H1 (cell line): ENCODE results near the gene CEBPZ. TPM values are rescaled to one million over a fixed set of nuclear protein-coding genes. Genes with fewer than 3 reads are reported as not detected.

Source experiments
- CTCF ChIA-PET: fragments of 300-600 bp; sonication (Branson Sonifier 250); formaldehyde crosslinking; loops from one replicate; lab custom pipeline; 2021; ENCODE audit not compliant: partially characterized antibody; lab: Charles Lee
- POLR2A ChIA-PET: fragments of 300-600 bp; sonication (Branson Sonifier 250); formaldehyde crosslinking; loops from one replicate; lab custom pipeline; 2021; ENCODE audit warnings: inconsistent platforms; ENCODE audit not compliant: partially characterized antibody; lab: Charles Lee
- DNase-seq, 2 experiments: peaks; one replicate each; pipeline versions ENCODE4 v3.0.0 to v3.0.0-alpha.2; 2010 to 2022; ENCODE audit warnings: low spot score in 2 of 2, low read depth in 1 of 2, mixed read lengths in 1 of 2
- FAIRE-seq: peaks from 2 replicates; lab custom pipeline; 2011; peaks lifted over from hg19 to GRCh38; lab: Jason Lieb, UNC
- H2AFZ ChIP-seq: 2 replicates; pipeline ENCODE4 v1.8.1; 2012; ENCODE audit warnings: low read length, inconsistent platforms
- H2AK5ac ChIP-seq: 2 replicates; pipeline ENCODE4 v1.6.1; 2013; ENCODE audit warnings: low read depth, low read length
- H2BK120ac ChIP-seq: replicated peaks from 2 replicates; pipeline ENCODE3; 2013; ENCODE audit warnings: low read depth, low read length, inconsistent platforms
- H2BK12ac ChIP-seq: 2 replicates; pipeline ENCODE4 v1.6.1; 2013; ENCODE audit warnings: low read depth, low read length
- H2BK15ac ChIP-seq: 2 replicates; pipeline ENCODE4 v1.6.1; 2013; ENCODE audit warnings: low read length
- H2BK20ac ChIP-seq: 2 replicates; pipeline ENCODE4 v1.6.1; 2013; ENCODE audit warnings: low read length
- H2BK5ac ChIP-seq: 2 replicates; pipeline ENCODE4 v1.6.1; 2013; ENCODE audit warnings: low read depth, low read length
- H3K14ac ChIP-seq: 2 replicates; pipeline ENCODE4 v1.6.1; 2013; ENCODE audit warnings: inconsistent platforms; ENCODE audit not compliant: insufficient read length
- H3K18ac ChIP-seq: 2 replicates; pipeline ENCODE4 v1.6.1; 2013; ENCODE audit warnings: low read length; ENCODE audit errors: extremely low read depth
- H3K23ac ChIP-seq: 2 replicates; pipeline ENCODE4 v1.6.1; 2013; ENCODE audit warnings: inconsistent platforms; ENCODE audit not compliant: insufficient read length
- H3K23me2 ChIP-seq: 2 replicates; pipeline ENCODE4 v1.6.1; 2013; ENCODE audit warnings: low read depth, low read length
- H3K27ac ChIP-seq: 2 replicates; pipeline ENCODE4 v1.6.1; 2011; ENCODE audit warnings: low read depth, low read length, inconsistent platforms
- H3K27me3 ChIP-seq, 4 experiments: replicated peaks in 1 of 4; 1 replicate in 1 of 4; 2 replicates in 3 of 4; pipeline versions ENCODE4 v1.6.1 to v1.8.1; 2011 to 2013; ENCODE audit warnings: low read length in 3 of 4, mild to moderate bottlenecking in 3 of 4, inconsistent platforms in 2 of 4, mixed read lengths in 2 of 4, moderate library complexity in 1 of 4; ENCODE audit not compliant: control insufficient read depth in 3 of 4, insufficient read depth in 3 of 4; ENCODE audit errors: extremely low read depth in 1 of 4
- H3K36me3 ChIP-seq, 4 experiments: 2 replicates each; pipeline versions ENCODE4 v1.6.1 to v1.8.1; 2011 to 2013; ENCODE audit warnings: mild to moderate bottlenecking in 4 of 4, low read length in 3 of 4, moderate library complexity in 2 of 4, control low read depth in 1 of 4, inconsistent platforms in 1 of 4; ENCODE audit not compliant: insufficient read depth in 4 of 4, control insufficient read depth in 2 of 4
- H3K4ac ChIP-seq: replicated peaks from 2 replicates; pipeline ENCODE3; 2013; ENCODE audit warnings: low read length, low read depth, mixed read lengths, inconsistent platforms; ENCODE audit not compliant: insufficient read length
- H3K4me1 ChIP-seq, 4 experiments: replicated peaks in 1 of 4; 1 replicate in 1 of 4; 2 replicates in 3 of 4; pipeline versions ENCODE4 v1.6.1 to v1.8.1; 2011 to 2013; ENCODE audit warnings: low read length in 3 of 4, inconsistent platforms in 2 of 4, mixed read lengths in 1 of 4; ENCODE audit not compliant: insufficient read depth in 4 of 4, control insufficient read depth in 3 of 4
- H3K4me2 ChIP-seq, 2 experiments: 2 replicates each; pipeline versions ENCODE4 v1.6.1 to v1.8.1; 2011 to 2013; ENCODE audit warnings: low read depth in 2 of 2, low read length in 2 of 2, control low read depth in 1 of 2, inconsistent platforms in 1 of 2, mild to moderate bottlenecking in 1 of 2; ENCODE audit not compliant: insufficient read depth in 1 of 2
- H3K4me3 ChIP-seq, 4 experiments: fragments of 200-600, 300-600 bp in 1 of 4; sonication (generic), shearing (Covaris generic), sonication (Bioruptor Twin) in 1 of 4; 2 replicates each; pipeline versions ENCODE4 v1.5.1 to v1.8.1; 2011 to 2016; ENCODE audit warnings: low read length in 4 of 4, low read depth in 3 of 4, control low read depth in 2 of 4, inconsistent platforms in 2 of 4, mild to moderate bottlenecking in 2 of 4, mixed read lengths in 1 of 4, moderate library complexity in 1 of 4; ENCODE audit not compliant: insufficient read depth in 2 of 4; ENCODE audit errors: extremely low read depth in 1 of 4
- H3K56ac ChIP-seq: replicated peaks from 2 replicates; pipeline ENCODE3; 2013; ENCODE audit warnings: low read depth, mild to moderate bottlenecking, mixed read lengths, low read length, inconsistent platforms; ENCODE audit not compliant: insufficient read length
- H3K79me1 ChIP-seq: 2 replicates; pipeline ENCODE4 v1.6.1; 2013; ENCODE audit warnings: low read depth, low read length, control low read depth
- H3K79me2 ChIP-seq, 2 experiments: 2 replicates each; pipeline versions ENCODE4 v1.6.1 to v1.8.1; 2012 to 2013; ENCODE audit warnings: low read length in 2 of 2, mild to moderate bottlenecking in 2 of 2, inconsistent platforms in 1 of 2; ENCODE audit not compliant: insufficient read depth in 2 of 2, control insufficient read depth in 1 of 2
- H3K9ac ChIP-seq, 4 experiments: replicated peaks in 1 of 4; 1 replicate in 1 of 4; 2 replicates in 3 of 4; pipeline versions ENCODE4 v1.6.1 to v1.8.1; 2011 to 2013; ENCODE audit warnings: low read depth in 3 of 4, low read length in 3 of 4, control low read depth in 2 of 4, mild to moderate bottlenecking in 2 of 4, moderate library complexity in 2 of 4, inconsistent platforms in 1 of 4; ENCODE audit errors: extremely low read depth in 1 of 4
- H3K9me3 ChIP-seq, 2 experiments: 2 replicates each; pipeline versions ENCODE4 v1.6.1 to v1.8.1; 2012 to 2013; ENCODE audit warnings: mild to moderate bottlenecking in 2 of 2, moderate library complexity in 2 of 2, control low read depth in 1 of 2, inconsistent platforms in 1 of 2, low read depth in 1 of 2, low read length in 1 of 2, mixed read lengths in 1 of 2; ENCODE audit not compliant: insufficient read depth in 2 of 2
- H4K20me1 ChIP-seq, 2 experiments: replicated peaks in 1 of 2; 2 replicates each; pipeline versions ENCODE3 to v1.8.1; 2011 to 2013; ENCODE audit warnings: inconsistent platforms in 2 of 2, low read length in 2 of 2, mild to moderate bottlenecking in 1 of 2; ENCODE audit not compliant: insufficient read depth in 2 of 2, control insufficient read depth in 1 of 2
- H4K5ac ChIP-seq: 2 replicates; pipeline ENCODE4 v1.6.1; 2013; ENCODE audit warnings: low read length, low read depth, mixed read lengths, inconsistent platforms; ENCODE audit not compliant: insufficient read length
- H4K8ac ChIP-seq: 2 replicates; pipeline ENCODE4 v1.8.0; 2013; ENCODE audit warnings: mild to moderate bottlenecking, moderate library complexity, low read length, inconsistent platforms; ENCODE audit not compliant: insufficient read depth; ENCODE audit errors: extremely low read depth
- H4K91ac ChIP-seq: replicated peaks from 2 replicates; pipeline ENCODE3; 2013; ENCODE audit warnings: low read length, mixed read lengths, inconsistent platforms; ENCODE audit not compliant: insufficient read length
- BCL11A ChIP-seq, 2 experiments: IDR thresholded peaks; one replicate each; pipeline ENCODE4 v1.6.1; 2011; ENCODE audit warnings: low read depth in 2 of 2, low read length in 2 of 2, mild to moderate bottlenecking in 2 of 2
- BRCA1 ChIP-seq: IDR thresholded peaks from 2 replicates; pipeline ENCODE4 v1.6.1; 2012; ENCODE audit warnings: low read depth, low read length, improper control_type of control experiment
- CBX5 ChIP-seq: fragments of 300-800, 300-1000 bp; sonication (generic); IDR thresholded peaks from 2 replicates; pipeline ENCODE4 v1.7.1; 2016; ENCODE audit warnings: antibody characterized with exemption, low read length, low read depth
- CBX8 ChIP-seq: fragments of 300-800, 300-1000 bp; sonication (generic); IDR thresholded peaks from 2 replicates; pipeline ENCODE4 v1.7.1; 2016; ENCODE audit warnings: low read depth, low read length, borderline replicate concordance
- CHD2 ChIP-seq: IDR thresholded peaks from 2 replicates; pipeline ENCODE4 v1.6.1; 2012; ENCODE audit warnings: low read length, improper control_type of control experiment
- CTBP2 ChIP-seq: IDR thresholded peaks from 2 replicates; pipeline ENCODE4 v1.7.0; 2011; ENCODE audit warnings: borderline replicate concordance, mild to moderate bottlenecking, moderate library complexity, mixed read lengths, low read length; ENCODE audit not compliant: insufficient read depth, insufficient read length
- JUND ChIP-seq: IDR thresholded peaks from 2 replicates; pipeline ENCODE4 v1.6.1; 2011; ENCODE audit warnings: mild to moderate bottlenecking, improper control_type of control experiment, low read length
- KDM1A ChIP-seq: fragments of 200-600, 300-600 bp; sonication (generic); IDR thresholded peaks from 2 replicates; pipeline ENCODE4 v1.7.1; 2016; ENCODE audit warnings: mild to moderate bottlenecking, low read length, borderline replicate concordance
- KDM4A ChIP-seq: IDR thresholded peaks from one replicate; pipeline ENCODE4 v1.7.1; 2012; ENCODE audit warnings: low read depth, mild to moderate bottlenecking, moderate library complexity, low read length, inconsistent platforms; ENCODE audit not compliant: severe bottlenecking
- MAX ChIP-seq: IDR thresholded peaks from 2 replicates; pipeline ENCODE4 v1.6.1; 2012; ENCODE audit warnings: inconsistent platforms
- RBBP5 ChIP-seq: IDR thresholded peaks from 2 replicates; pipeline ENCODE4 v1.7.1; 2012; ENCODE audit warnings: low read depth, mild to moderate bottlenecking, inconsistent platforms, low read length, moderate library complexity, borderline replicate concordance
- TCF12 ChIP-seq: IDR thresholded peaks from 2 replicates; pipeline ENCODE4 v1.6.1; 2011; ENCODE audit warnings: low read depth, mild to moderate bottlenecking, low read length
- WGBS, 2 experiments: shearing (Covaris generic) in 1 of 2; methylation state at CpG; one replicate each; pipeline versions ENCODE4 v1.1.6 to v1.1.7; 2013 to 2015; ENCODE audit warnings: low lambda C conversion rate in 2 of 2, mixed read lengths in 2 of 2, inconsistent platforms in 1 of 2, low coverage in 1 of 2, missing lambda C conversion rate in 1 of 2; ENCODE audit not compliant: insufficient replicate concordance in 2 of 2, insufficient coverage in 1 of 2, insufficient read length in 1 of 2; ENCODE audit errors: extremely low coverage in 1 of 2, missing lambda C conversion rate in 1 of 2; 5-methylcytosine and 5-hydroxymethylcytosine counted together
- polyA plus RNA-seq, 7 experiments: library from polyadenylated mRNA; depleted of rRNA in 3 of 7; stranded (reverse) in 5 of 7; unstranded in 2 of 7; fragments of >200 nt in 5 of 7; fragments of 200-250 nt in 2 of 7; gene quantifications; 1 replicate in 5 of 7; 2 replicates in 1 of 7; 4 replicates in 1 of 7; pipeline versions ENCODE4 v1.2.1 to v1.2.3, GENCODE V29; 2011 to 2013; ENCODE audit warnings: missing spikeins in 2 of 7, mixed read lengths in 2 of 7
- total RNA-seq: library from RNA; stranded (reverse); fragmentation: NEBNext Ultra II Directional; extraction: Animal tissue kit (Norgen Biotek cat#: 25700); gene quantifications from 2 replicates; pipeline ENCODE4 v1.2.1, GENCODE V29; 2021
- TF ChIP-seq, protein P1 (sequence below): IDR thresholded peaks from 2 replicates; pipeline ENCODE4 v1.6.1; 2012; ENCODE audit warnings: inconsistent platforms

The CEBPZ gene
- total and polyA plus RNA-seq, 2 of the 8 experiments (the other 6 are each of a cell fraction or from before 2014, with no cell fraction given) = 19.1 to 201 TPM

DNA sequence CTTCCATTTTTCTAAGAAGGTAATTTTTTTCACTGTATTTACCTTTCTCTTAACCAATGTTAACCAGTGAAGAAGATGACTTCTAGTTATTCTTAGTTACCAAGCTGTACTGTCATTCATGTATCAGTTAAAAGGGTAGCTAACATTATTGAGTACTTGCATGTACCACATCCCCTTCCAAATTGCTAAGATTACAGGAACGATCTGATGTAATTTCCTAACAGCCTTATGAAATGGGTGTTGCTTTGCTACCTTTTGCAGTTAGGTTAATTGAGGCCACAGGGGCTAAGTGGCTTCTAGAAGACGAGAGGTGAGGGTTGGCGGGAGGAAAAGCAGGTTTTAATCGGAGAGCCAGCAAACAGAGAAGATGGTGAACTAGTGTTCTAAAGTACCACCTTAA lies 41.1 kb downstream of the CEBPZ start:
- no peaks in the 10 kb centered on the region for H3K36me3 ChIP-seq
- H4K8ac ChIP-seq = no peak overlapping the region
- H3K27me3 ChIP-seq = no peaks in the 10 kb centered on the region
- H2AFZ ChIP-seq = no peak overlapping the region
- no peaks in the 10 kb centered on the region for H3K79me1 ChIP-seq
- POLR2A ChIA-PET = interaction anchor here (1.2 to 5.2 kb wide), 6 partner anchors 11 to 134 kb away, joined by 3 to 26 read pairs (median 4); partner anchors contain the start of genes CEBPZ, NDUFAF7 and PRKD3
- H3K4me1 ChIP-seq = peaks cover 14 to 25% (median 16%) of the 10 kb centered on the region in 4 experiments
- H2BK20ac ChIP-seq = peak overlapping the region; percentile 49; the same call in 1 of the 2 replicates
- WGBS, 2 experiments = 82% methylated on average over 4 of the region's 4 CpGs; no CpG with 5 or more reads in 1 of the 2 experiments
- no peak overlapping the region for H3K23ac ChIP-seq
- no peaks in the 10 kb centered on the region for H3K23me2 ChIP-seq
- no peak overlapping the region for H3K14ac ChIP-seq
- no peak overlapping the region for H3K4me3 ChIP-seq
- peak overlapping the region; percentile 18; the same call in 1 of the 2 replicates for H2AK5ac ChIP-seq
- no peak overlapping the region for H3K56ac ChIP-seq
- H2BK12ac ChIP-seq = peak overlapping the region; percentile 91
- no peaks in the 10 kb centered on the region for H3K79me2 ChIP-seq
- H3K4ac ChIP-seq = peak overlapping the region; percentile 55
- H3K9me3 ChIP-seq = no peaks in the 10 kb centered on the region
- CTCF ChIA-PET = interaction anchor here (1.6 to 8.8 kb wide), 6 partner anchors 9 to 74 kb away, joined by 3 to 48 read pairs (median 12); no protein-coding TSS in a partner anchor
- DNase-seq = no peak
- no peak for FAIRE-seq
- H3K27ac ChIP-seq = no peak overlapping the region
- no peak overlapping the region for H4K5ac ChIP-seq
- H2BK120ac ChIP-seq = peak overlapping the region; percentile 83
- H3K9ac ChIP-seq = no peak overlapping the region
- peak overlapping the region; percentile 67; the same call in 1 of the 2 replicates for H2BK5ac ChIP-seq
- no peak overlapping the region for H3K18ac ChIP-seq
- no peaks in the 10 kb centered on the region for H4K20me1 ChIP-seq
- peak overlapping the region in 1 of 2 experiments; percentile 14; a peak in 1 of 4 replicates for H3K4me2 ChIP-seq
- peak overlapping the region; percentile 49 for H4K91ac ChIP-seq
- H2BK15ac ChIP-seq = no peak overlapping the region
- TF ChIP-seq, protein P1, sequence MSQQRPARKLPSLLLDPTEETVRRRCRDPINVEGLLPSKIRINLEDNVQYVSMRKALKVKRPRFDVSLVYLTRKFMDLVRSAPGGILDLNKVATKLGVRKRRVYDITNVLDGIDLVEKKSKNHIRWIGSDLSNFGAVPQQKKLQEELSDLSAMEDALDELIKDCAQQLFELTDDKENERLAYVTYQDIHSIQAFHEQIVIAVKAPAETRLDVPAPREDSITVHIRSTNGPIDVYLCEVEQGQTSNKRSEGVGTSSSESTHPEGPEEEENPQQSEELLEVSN = no peak
- no peak for TF ChIP-seq RBBP5
- no peak for TF ChIP-seq CBX5
- no peak for TF ChIP-seq MAX
- no peak for TF ChIP-seq BCL11A (IDR thresholded peaks at IDR 0.05; ENCODE audit: low read depth in 2 of 2, low read length in 2 of 2)
- TF ChIP-seq JUND = no peak
- TF ChIP-seq CHD2 = no peak
- no peak for TF ChIP-seq BRCA1
- no peak for TF ChIP-seq TCF12
- TF ChIP-seq KDM1A = no peak
- TF ChIP-seq CTBP2 = no peak
- TF ChIP-seq CBX8 = no peak
- TF ChIP-seq KDM4A = no peak
